Stimulated activated naive CD8-positive, alpha-beta T cell treated with anti-CD3 and anti-CD28 coated beads, Interleukin-15, Interleukin-2, amounts not matched to agents 100 U/mL and 50 U/mL, for 24 hours (primary cell): Measurements from ENCODE around the gene DOCK4.

Experiments used
- ATAC-seq: fragments of 150-1000 bp; cut with Tn5 transposase; one replicate; pipeline ENCODE4 v1.10.0; 2021
- DNase-seq: peaks from one replicate; pipeline ENCODE4 v3.0.0; 2021

Gene DOCK4

GRCh38 chr7:111803015-111803758 lies 403.0 kb downstream of the DOCK4 start:
- ATAC-seq (no peak), DNase-seq (no peak)

- no peak for DNase-seq
Observed at GRCh38 chr7:111802194-111802772, 403.9 kb downstream of the DOCK4 start.

GRCh38 chr7:111801277-111801676 lies 404.9 kb downstream of the DOCK4 start:
- DNase-seq (no peak), ATAC-seq (no peak)

More at GRCh38 chr7:111802194-111802772, 403.9 kb downstream of the DOCK4 start:
- ATAC-seq: no peak

GRCh38 chr7:111796671-111797070 lies 409.5 kb downstream of the DOCK4 start:
- no peak for ATAC-seq
- DNase-seq: peak; percentile 16

GRCh38 chr7:111789870-111790269 lies 416.3 kb downstream of the DOCK4 start:
- ATAC-seq (no peak), DNase-seq (no peak)

- no peak for DNase-seq
- no peak for ATAC-seq
Observed at GRCh38 chr7:111789048-111789320, 417.2 kb downstream of the DOCK4 start.

GRCh38 chr7:111788286-111789047 lies 417.7 kb downstream of the DOCK4 start:
- ATAC-seq (no peak), DNase-seq (no peak)

GRCh38 chr7:111787741-111788140 lies 418.5 kb downstream of the DOCK4 start:
- DNase-seq (no peak), ATAC-seq (no peak)

GRCh38 chr7:111787099-111787498 lies 419.1 kb downstream of the DOCK4 start:
- ATAC-seq (no peak), DNase-seq (no peak)

- ATAC-seq: no peak
Observed at GRCh38 chr7:111785076-111785475, 421.1 kb downstream of the DOCK4 start.

GRCh38 chr7:111784296-111784695 lies 421.9 kb downstream of the DOCK4 start:
- ATAC-seq (no peak), DNase-seq (no peak)

More at GRCh38 chr7:111785076-111785475, 421.1 kb downstream of the DOCK4 start:
- no peak for DNase-seq

GRCh38 chr7:111783854-111784253 lies 422.3 kb downstream of the DOCK4 start:
- DNase-seq (no peak), ATAC-seq (no peak)

GRCh38 chr7:111780527-111780926 lies 425.7 kb downstream of the DOCK4 start:
- DNase-seq (no peak), ATAC-seq (no peak)

GRCh38 chr7:111775206-111775605 lies 431.0 kb downstream of the DOCK4 start:
- DNase-seq (no peak), ATAC-seq (no peak)

- no peak for ATAC-seq
- no peak for DNase-seq
Observed at GRCh38 chr7:111772716-111773115, 433.5 kb downstream of the DOCK4 start.

GRCh38 chr7:111771638-111772037 lies 434.6 kb downstream of the DOCK4 start:
- DNase-seq: no peak
- no peak for ATAC-seq

- ATAC-seq: no peak
Observed at GRCh38 chr7:111770116-111770515, 436.1 kb downstream of the DOCK4 start.

GRCh38 chr7:111765751-111766643 lies 440.2 kb downstream of the DOCK4 start:
- ATAC-seq (no peak), DNase-seq (no peak)

More at GRCh38 chr7:111770116-111770515, 436.1 kb downstream of the DOCK4 start:
- no peak for DNase-seq

- DNase-seq: no peak
- ATAC-seq: no peak
Observed at GRCh38 chr7:111763221-111763801, 442.9 kb downstream of the DOCK4 start.

- no peak for DNase-seq
Observed at GRCh38 chr7:111762799-111763198, 443.4 kb downstream of the DOCK4 start.

GRCh38 chr7:111762211-111762610 lies 444.0 kb downstream of the DOCK4 start:
- DNase-seq (no peak), ATAC-seq (no peak)

More at GRCh38 chr7:111762799-111763198, 443.4 kb downstream of the DOCK4 start:
- no peak for ATAC-seq

GRCh38 chr7:111760043-111760442 lies 446.2 kb downstream of the DOCK4 start:
- DNase-seq (no peak), ATAC-seq (no peak)
